ENCODE data around the gene SIGLEC14. TPM values are rescaled to one million over a fixed set of nuclear protein-coding genes. Genes with fewer than 3 reads are reported as not detected.

Gene SIGLEC14
- polyA plus RNA-seq, 1 donor from 2014 or later = not detected

- TF ChIP-seq POLR2AphosphoS5 (IDR thresholded peaks at IDR 0.05) = no peak
- TF ChIP-seq TAF1 (IDR thresholded peaks at IDR 0.05; ENCODE audit: low read depth) = no peak
- no peak for TF ChIP-seq CTCF (IDR thresholded peaks at IDR 0.05; ENCODE audit: poor library complexity, severe bottlenecking)
- no peak for TF ChIP-seq RAD21 (conservative IDR thresholded peaks at IDR 0.05)
- TF ChIP-seq SMC3 (conservative IDR thresholded peaks at IDR 0.05; ENCODE audit: poor library complexity) = no peak
- no peak for TF ChIP-seq REST (IDR thresholded peaks at IDR 0.05; ENCODE audit: borderline replicate concordance)
- TF ChIP-seq MXI1 (conservative IDR thresholded peaks at IDR 0.05; ENCODE audit: poor library complexity, severe bottlenecking) = no peak
- no peak for TF ChIP-seq EP300 (conservative IDR thresholded peaks at IDR 0.05; ENCODE audit: poor library complexity, severe bottlenecking)
- no peak for TF ChIP-seq EZH2 (IDR thresholded peaks at IDR 0.05; ENCODE audit: borderline replicate concordance, insufficient read depth, low read length, poor library complexity, severe bottlenecking)
- H4K20me1 ChIP-seq (ENCODE audit: insufficient read depth) = peaks cover 13% of the 10 kb centered on the region
- H3K9me3 ChIP-seq (ENCODE audit: low read length) = no peaks in the 10 kb centered on the region
- H3K9ac ChIP-seq (ENCODE audit: low read length) = peak overlapping the region; percentile 92
- no peaks in the 10 kb centered on the region for H3K36me3 ChIP-seq (ENCODE audit: insufficient read depth, low read length)
- no peaks in the 10 kb centered on the region for H3K9me2 ChIP-seq (ENCODE audit: insufficient read depth, low read length)
- H3K4me3 ChIP-seq (ENCODE audit: low read length) = peak overlapping the region; percentile 90
- H2AFZ ChIP-seq (ENCODE audit: low read depth, low read length) = peak overlapping the region; percentile 32
- no peaks in the 10 kb centered on the region for H3K27me3 ChIP-seq (ENCODE audit: insufficient read depth, low read depth, low read length)
- H3K79me2 ChIP-seq (replicated peaks; ENCODE audit: insufficient read depth, low read length) = peaks cover 46% of the 10 kb centered on the region
- peak overlapping the region; percentile 99 for H3K27ac ChIP-seq (ENCODE audit: low read length)
- H3K4me2 ChIP-seq (ENCODE audit: low read length) = peak overlapping the region; percentile 79
- no peaks in the 10 kb centered on the region for H3F3A ChIP-seq (ENCODE audit: insufficient read depth, low read length, poor library complexity, severe bottlenecking)
Measured at GRCh38 chr19:51691074-51691583, 44.5 kb upstream of the SIGLEC14 start.

- Histone ChIP-seq H3K27ac (ENCODE audit: low read length) (peak overlapping the region; percentile 99), H3K79me2 (replicated peaks; ENCODE audit: insufficient read depth, low read length) (peaks cover 46% of the 10 kb centered on the region), H3K9me2 (ENCODE audit: insufficient read depth, low read length) (no peaks in the 10 kb centered on the region), H3K4me2 (ENCODE audit: low read length) (peak overlapping the region; percentile 99), H3F3A (ENCODE audit: insufficient read depth, low read length, poor library complexity, severe bottlenecking) (no peaks in the 10 kb centered on the region), H3K4me3 (ENCODE audit: low read length) (peak overlapping the region; percentile 90), H2AFZ (ENCODE audit: low read depth, low read length) (peak overlapping the region; percentile 32), H4K20me1 (ENCODE audit: insufficient read depth) (peaks cover 13% of the 10 kb centered on the region), H3K9me3 (ENCODE audit: low read length) (no peaks in the 10 kb centered on the region), H3K9ac (ENCODE audit: low read length) (peak overlapping the region; percentile 92), H3K27me3 (ENCODE audit: insufficient read depth, low read depth, low read length) (no peaks in the 10 kb centered on the region), H3K36me3 (ENCODE audit: insufficient read depth, low read length) (no peaks in the 10 kb centered on the region)
- no peak for TF ChIP-seq MXI1 (conservative IDR thresholded peaks at IDR 0.05; ENCODE audit: poor library complexity, severe bottlenecking)
- no peak for TF ChIP-seq RAD21 (conservative IDR thresholded peaks at IDR 0.05)
Measured at GRCh38 chr19:51690454-51691073, 43.9 kb upstream of the SIGLEC14 start.
